Liver (tissue), 3 donors: Measurements from ENCODE around the gene ERCC6L2.

Experiments used
- ATF3 ChIP-seq: IDR thresholded peaks from 2 replicates; pipeline ENCODE4 v1.6.1; 2016; ENCODE audit warnings: antibody characterized with exemption
- CTCF ChIP-seq: fragments of 150-350 bp; IDR thresholded peaks from 2 replicates; pipeline ENCODE4 v1.5.1; 2017; ENCODE audit warnings: improper control_type of control experiment, low read depth, low read length; ENCODE audit not compliant: missing input control
- HNF4G ChIP-seq: IDR thresholded peaks from 2 replicates; pipeline ENCODE4 v1.6.1; 2016; ENCODE audit warnings: antibody characterized with exemption
- JUND ChIP-seq, 2 donors: IDR thresholded peaks; 2 replicates each; pipeline ENCODE4 v1.6.1; 2016; ENCODE audit warnings: antibody characterized with exemption in 2 of 2
- MAX ChIP-seq: IDR thresholded peaks from 2 replicates; pipeline ENCODE4 v1.6.1; 2016; ENCODE audit warnings: antibody characterized with exemption
- REST ChIP-seq: IDR thresholded peaks from 2 replicates; pipeline ENCODE4 v1.6.1; 2016; ENCODE audit warnings: antibody characterized with exemption, mild to moderate bottlenecking
- TAF1 ChIP-seq: conservative IDR thresholded peaks from 2 replicates; pipeline ENCODE4 v1.6.1; 2016; ENCODE audit warnings: antibody characterized with exemption, mild to moderate bottlenecking
- donor health status: healthy.
- donor health status: healthy.

GRCh38 chr9:95834281-95834907 lies 41.1 kb upstream of the ERCC6L2 start:
- TF ChIP-seq ATF3 (no peak), CTCF (no peak), JUND (IDR thresholded peaks at IDR 0.05) (no peak), MAX (no peak), REST (no peak), HNF4G (no peak), TAF1 (no peak)
